DMS153 treated with DMSO at 0.1 percent for 48 hours (cell line): ENCODE results near the gene NINJ2.

Source experiments
- DNase-seq: peaks from one replicate; lab custom pipeline; 2025; ENCODE audit not compliant: unreplicated experiment; lab: John Stamatoyannopoulos, UW

NINJ2 gene

GRCh38 chr12:571795-572531, 91.3 kb downstream of the NINJ2 start:
- DNase-seq, result no peak

GRCh38 chr12:570921-571794, 92.1 kb downstream of the NINJ2 start:
- DNase-seq, result no peak

- no peak for DNase-seq
These were observed 92.8 kb downstream of the NINJ2 start for GRCh38 chr12:570435-570920.

GRCh38 chr12:569803-570434, 93.3 kb downstream of the NINJ2 start:
- peak; percentile 53 for DNase-seq

- DNase-seq, result no peak
These were observed 94.1 kb downstream of the NINJ2 start for GRCh38 chr12:569091-569676.

GRCh38 chr12:568486-568885, 94.8 kb downstream of the NINJ2 start:
- no peak for DNase-seq

- DNase-seq, result no peak
These were observed 97.6 kb downstream of the NINJ2 start for GRCh38 chr12:565589-566105.

GRCh38 chr12:565161-565560, 98.1 kb downstream of the NINJ2 start:
- DNase-seq, result no peak

- no peak for DNase-seq
These were observed 99.4 kb downstream of the NINJ2 start for GRCh38 chr12:563787-564298.

GRCh38 chr12:563250-563781, 99.9 kb downstream of the NINJ2 start:
- DNase-seq, result no peak

- no peak for DNase-seq
These were observed 100.6 kb downstream of the NINJ2 start for GRCh38 chr12:562634-563033.

- no peak for DNase-seq
These were observed 101.2 kb downstream of the NINJ2 start for GRCh38 chr12:561908-562593.

GRCh38 chr12:561391-561705, 101.9 kb downstream of the NINJ2 start:
- no peak for DNase-seq

GRCh38 chr12:560691-561390, 102.4 kb downstream of the NINJ2 start:
- peak; percentile 49 for DNase-seq

- no peak for DNase-seq
These were observed 103.3 kb downstream of the NINJ2 start for GRCh38 chr12:559906-560455.

GRCh38 chr12:559208-559905, 103.9 kb downstream of the NINJ2 start:
- no peak for DNase-seq

- DNase-seq, result no peak
These were observed 104.7 kb downstream of the NINJ2 start for GRCh38 chr12:558580-558979.

GRCh38 chr12:556498-556897, 106.7 kb downstream of the NINJ2 start:
- no peak for DNase-seq

GRCh38 chr12:554001-554285, 109.3 kb downstream of the NINJ2 start:
- no peak for DNase-seq
